H7 (cell line): ENCODE results near the gene SDCCAG8. TPM values are rescaled to one million over a fixed set of nuclear protein-coding genes. Genes with fewer than 3 reads are reported as not detected.

Experiments
- DNase-seq: peaks from one replicate; pipeline ENCODE4 v3.0.0; 2012
- H3K27me3 ChIP-seq: 2 replicates; pipeline ENCODE4 v1.6.0; 2011; ENCODE audit warnings: mild to moderate bottlenecking, low read length; ENCODE audit not compliant: control insufficient read depth, insufficient read depth
- H3K36me3 ChIP-seq: replicated peaks from 2 replicates; pipeline ENCODE4 v1.5.1; 2011; ENCODE audit warnings: low read length; ENCODE audit not compliant: control insufficient read depth, insufficient read depth
- H3K4me3 ChIP-seq: 2 replicates; pipeline ENCODE4 v1.5.1; 2011; ENCODE audit warnings: low read depth, mild to moderate bottlenecking, control low read depth, low read length, moderate library complexity; ENCODE audit not compliant: insufficient read depth
- total RNA-seq: library from RNA; depleted of rRNA; stranded (reverse); fragments of >200 nt; shearing (Covaris generic); gene quantifications from 2 replicates; pipeline ENCODE4 v1.2.3, GENCODE V29; 2014

Gene SDCCAG8
- total RNA-seq, 1 experiment from 2014 or later: 145 TPM

DNA sequence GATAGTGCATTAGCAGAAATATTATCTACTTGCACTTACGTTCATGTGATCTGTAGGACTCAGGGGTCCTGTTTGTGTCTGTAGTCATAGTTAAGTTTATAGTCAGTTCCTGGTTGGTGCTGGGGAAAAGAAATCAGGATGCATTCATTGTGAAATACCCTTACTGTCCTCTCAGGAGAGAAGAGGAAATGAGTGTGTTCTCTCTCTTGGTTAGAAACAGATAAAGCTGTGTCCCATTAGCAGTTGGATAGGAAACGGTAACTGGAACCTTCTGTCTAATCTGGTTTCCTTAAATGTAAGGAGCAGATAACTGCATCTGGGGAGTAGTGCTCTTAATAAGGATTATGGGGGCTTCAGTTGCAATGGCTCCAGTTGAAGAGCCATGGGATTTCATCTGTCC is 8.9 kb downstream of the SDCCAG8 start:
- H3K27me3 ChIP-seq: no peaks in the 10 kb centered on the region
- H3K36me3 ChIP-seq: no peaks in the 10 kb centered on the region
- no peak overlapping the region for H3K4me3 ChIP-seq
- no peak for DNase-seq

DNA sequence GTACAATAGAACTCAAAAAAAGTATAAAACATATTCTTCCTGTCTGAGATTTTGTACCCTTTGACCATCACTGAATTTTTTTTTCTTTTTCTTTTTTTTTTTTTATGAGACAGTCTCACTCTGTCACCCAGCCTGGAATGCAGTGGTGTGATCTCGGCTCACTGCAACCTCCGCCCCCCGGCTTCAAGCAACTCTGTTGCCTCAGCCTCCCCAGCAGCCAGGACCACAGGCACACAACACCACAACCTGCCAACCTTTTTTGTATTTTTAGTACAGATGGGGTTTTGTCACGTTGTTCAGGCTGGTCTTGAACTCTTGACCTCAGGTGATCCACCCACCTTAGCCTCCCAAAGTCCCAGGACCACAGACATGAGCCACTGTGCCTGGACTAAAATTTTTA is 10.4 kb downstream of the SDCCAG8 start:
- no peaks in the 10 kb centered on the region for H3K36me3 ChIP-seq
- no peak for DNase-seq
- no peak overlapping the region for H3K4me3 ChIP-seq
- no peaks in the 10 kb centered on the region for H3K27me3 ChIP-seq

DNA sequence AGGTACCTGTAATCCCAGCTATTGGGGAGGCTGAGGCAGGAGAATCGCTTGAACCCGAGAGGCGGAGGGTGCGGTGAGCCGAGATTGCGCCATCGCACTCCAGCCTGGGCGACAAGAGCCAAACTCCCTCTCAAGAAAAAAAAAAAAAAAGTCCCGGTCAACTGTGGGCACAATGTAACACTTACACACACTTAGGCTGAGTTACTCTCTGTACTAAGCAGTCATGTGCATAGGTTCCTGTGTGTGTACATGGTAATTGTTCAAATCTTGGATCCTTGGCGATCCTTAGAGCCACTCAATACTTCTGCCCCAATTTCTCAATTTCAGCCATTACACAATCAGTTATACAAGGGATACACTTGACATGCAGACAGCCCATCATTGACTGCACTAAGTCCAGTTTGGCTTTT is 11.6 kb downstream of the SDCCAG8 start:
- no peaks in the 10 kb centered on the region for H3K27me3 ChIP-seq
- no peaks in the 10 kb centered on the region for H3K36me3 ChIP-seq
- H3K4me3 ChIP-seq: no peak overlapping the region
- DNase-seq: no peak

DNA sequence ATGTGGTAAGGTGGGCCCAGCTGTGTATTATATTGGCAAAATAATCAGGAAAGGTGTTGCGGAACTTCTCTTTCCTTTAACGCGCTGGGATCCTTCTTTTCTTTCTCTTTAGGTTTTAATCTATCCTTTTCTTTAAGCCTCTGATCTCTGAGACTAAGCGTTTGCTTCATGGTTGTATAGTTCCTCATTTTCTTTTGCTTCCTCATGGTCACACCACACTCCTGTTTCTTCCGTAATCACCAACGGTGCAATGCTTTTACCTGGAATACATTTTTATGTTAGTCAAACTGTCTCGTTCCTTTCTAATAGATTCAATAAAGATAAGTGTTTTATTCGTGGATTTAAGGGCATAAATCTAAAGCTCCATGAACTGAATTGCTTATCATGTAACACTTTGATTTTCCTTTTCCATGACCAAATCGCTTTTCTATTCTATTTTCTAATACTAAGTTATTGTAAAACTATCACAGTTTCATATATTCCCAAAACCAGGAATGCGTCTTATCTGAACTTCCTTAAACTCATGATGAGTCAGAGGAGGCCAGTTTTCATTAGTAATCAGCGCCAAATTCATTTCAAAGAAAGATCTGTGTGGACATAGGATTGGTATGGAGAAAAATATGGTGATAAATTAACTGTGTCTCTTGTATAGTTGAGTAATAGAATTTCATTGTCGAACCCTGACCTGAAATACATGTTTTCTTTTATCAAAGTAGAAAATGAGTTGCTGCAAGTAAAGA is 12.2 kb downstream of the SDCCAG8 start:
- Histone ChIP-seq H3K4me3 (no peak overlapping the region), H3K27me3 (no peaks in the 10 kb centered on the region), H3K36me3 (no peaks in the 10 kb centered on the region)
- no peak for DNase-seq

DNA sequence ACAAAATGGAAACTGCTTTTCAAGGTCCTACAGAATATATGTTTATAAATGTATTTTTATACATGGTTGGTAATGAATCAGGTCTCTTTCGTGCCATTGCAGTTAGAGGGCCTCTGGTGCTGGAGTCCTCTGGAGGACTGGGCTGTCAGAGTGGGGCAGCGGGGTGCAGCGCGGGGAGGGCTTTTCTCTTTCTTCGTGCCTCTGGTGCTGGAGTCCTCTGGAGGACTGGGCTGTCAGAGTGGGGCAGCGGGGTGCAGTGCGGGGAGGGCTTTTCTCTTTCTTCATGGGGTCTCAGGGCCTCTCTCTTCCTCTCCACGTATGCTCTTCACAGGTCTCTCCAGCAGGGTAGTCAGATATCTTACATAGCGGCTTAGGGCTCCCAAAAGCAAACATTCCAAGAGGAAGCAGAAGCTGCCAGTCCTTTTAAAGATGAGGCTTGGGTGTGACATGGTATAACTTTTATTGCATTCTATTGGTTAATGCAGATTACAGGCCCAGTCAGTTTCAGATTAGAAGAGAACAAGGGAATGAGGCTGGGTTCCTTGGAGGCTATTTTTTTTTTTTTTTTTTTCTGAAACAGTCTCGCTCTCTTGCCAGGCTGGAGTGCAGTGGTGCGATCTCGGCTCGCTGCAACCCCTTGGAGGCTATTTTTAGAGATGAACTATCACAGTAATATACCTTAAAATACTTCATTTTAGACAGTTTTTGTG is 13.1 kb downstream of the SDCCAG8 start:
- DNase-seq: peak; percentile 46
- Histone ChIP-seq H3K36me3 (no peaks in the 10 kb centered on the region), H3K4me3 (no peak overlapping the region), H3K27me3 (no peaks in the 10 kb centered on the region)

DNA sequence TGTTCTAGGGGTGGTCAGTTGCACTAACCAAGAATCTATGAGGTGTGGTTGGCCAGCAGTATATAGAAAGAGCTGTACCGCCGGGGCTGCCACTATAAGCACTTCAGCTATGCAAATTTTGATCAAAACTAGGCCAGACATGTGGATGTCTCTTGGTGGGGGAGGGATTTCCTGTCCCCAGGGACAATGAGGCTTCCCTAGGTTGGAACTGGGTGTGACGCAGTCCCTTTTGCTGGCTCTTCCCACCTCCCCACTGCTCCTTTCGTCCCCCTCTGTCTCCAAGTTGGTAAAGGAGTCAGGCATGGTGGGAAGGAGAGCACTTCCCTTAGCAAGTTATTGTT is 13.6 kb downstream of the SDCCAG8 start:
- DNase-seq: no peak
- no peaks in the 10 kb centered on the region for H3K27me3 ChIP-seq
- H3K4me3 ChIP-seq: no peak overlapping the region
- H3K36me3 ChIP-seq: no peaks in the 10 kb centered on the region

DNA sequence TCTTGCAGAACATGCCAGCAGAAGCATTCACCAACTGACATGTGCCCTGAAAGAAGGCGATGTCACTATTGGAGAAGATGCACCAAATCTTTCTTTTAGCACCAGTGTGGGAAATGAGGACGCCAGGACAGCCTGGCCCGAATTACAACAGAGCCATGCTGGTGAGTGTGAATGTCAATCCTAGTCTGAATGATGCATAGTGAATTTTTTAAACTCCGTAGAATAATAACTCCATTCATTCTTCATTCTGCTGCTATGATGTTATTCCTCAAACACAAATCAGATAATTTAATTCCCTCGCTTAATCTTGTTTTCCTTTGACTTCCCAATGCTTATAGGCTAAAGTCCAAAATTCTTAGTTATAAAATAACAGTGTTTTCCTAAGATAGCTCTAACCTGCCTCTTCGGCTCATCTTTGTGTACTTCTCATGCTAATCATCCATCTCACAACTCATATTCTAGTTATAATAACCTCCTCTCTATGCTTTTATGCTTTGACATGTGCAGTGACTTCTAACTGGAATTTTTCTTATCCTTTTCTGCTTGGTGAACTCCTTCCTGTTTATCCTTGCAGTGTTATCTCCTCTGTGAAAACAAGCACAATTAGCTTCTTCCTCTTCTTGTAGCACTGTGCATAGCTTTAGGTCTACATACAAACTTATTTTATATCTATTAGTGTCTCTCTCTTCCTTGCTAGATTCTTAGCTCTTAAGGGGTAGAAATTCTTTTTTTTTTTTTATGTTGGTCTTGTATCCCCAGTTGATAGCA is 14.4 kb downstream of the SDCCAG8 start:
- Histone ChIP-seq H3K4me3 (no peak overlapping the region), H3K27me3 (no peaks in the 10 kb centered on the region), H3K36me3 (no peaks in the 10 kb centered on the region)
- DNase-seq: no peak

DNA sequence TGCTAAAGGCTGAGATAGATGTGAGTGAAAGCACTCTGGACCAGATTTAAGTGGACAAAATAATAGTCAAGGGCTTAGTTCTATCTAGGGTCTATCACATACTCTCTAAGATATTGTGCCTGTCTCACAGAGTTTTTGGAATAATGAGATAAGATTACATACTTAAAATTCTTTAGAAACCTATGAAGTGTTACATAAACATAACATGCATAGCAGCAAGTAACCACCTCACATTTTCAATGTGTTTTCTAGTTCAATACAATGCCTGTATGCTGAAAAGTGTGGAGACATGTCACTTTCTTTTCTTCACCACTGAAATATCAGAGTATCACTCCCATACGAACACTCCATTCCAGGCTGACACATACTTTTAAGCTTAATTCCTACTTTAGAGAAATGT is 16.2 kb downstream of the SDCCAG8 start:
- H3K36me3 ChIP-seq: no peaks in the 10 kb centered on the region
- DNase-seq: no peak
- no peaks in the 10 kb centered on the region for H3K27me3 ChIP-seq
- H3K4me3 ChIP-seq: no peak overlapping the region

DNA sequence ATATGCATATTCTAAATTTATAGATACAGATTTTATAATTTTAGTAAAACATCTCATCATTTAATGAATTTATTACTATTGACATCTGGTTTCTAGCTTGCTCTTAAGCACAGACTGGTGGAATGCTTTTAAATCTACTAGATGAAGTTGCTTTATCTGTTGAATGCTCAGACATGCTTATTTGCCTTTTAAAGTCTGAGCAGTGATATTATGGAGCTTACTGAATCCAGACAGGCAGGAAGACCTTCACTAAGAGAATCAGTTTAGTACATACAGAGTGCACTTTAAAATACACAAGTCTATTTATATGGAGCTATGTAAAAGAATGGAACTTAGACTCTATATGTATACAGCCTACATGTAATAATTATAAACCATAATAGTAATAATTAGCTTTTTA is 16.6 kb downstream of the SDCCAG8 start:
- H3K36me3 ChIP-seq: no peaks in the 10 kb centered on the region
- DNase-seq: no peak
- H3K27me3 ChIP-seq: no peaks in the 10 kb centered on the region
- no peak overlapping the region for H3K4me3 ChIP-seq

DNA sequence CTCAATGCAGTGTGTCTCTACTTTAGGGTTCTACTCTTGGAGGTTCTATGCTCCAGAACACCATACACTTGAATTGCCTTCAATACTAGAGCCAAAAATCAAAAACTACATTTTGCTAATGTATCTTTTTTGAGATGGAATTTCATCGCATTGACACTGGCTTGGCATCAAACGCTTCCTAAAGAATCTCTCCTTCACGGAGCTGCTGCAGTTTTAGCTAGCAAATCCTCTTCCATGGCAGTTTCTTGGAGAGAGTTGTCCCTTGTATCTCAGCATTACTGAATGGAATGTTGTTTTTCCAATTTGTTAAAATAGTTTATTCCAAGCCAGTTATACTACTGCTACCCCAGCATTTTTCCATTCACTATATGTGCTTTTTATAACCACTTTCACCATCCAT is 17.7 kb downstream of the SDCCAG8 start:
- no peak for DNase-seq
- H3K36me3 ChIP-seq: no peaks in the 10 kb centered on the region
- H3K27me3 ChIP-seq: no peaks in the 10 kb centered on the region
- H3K4me3 ChIP-seq: no peak overlapping the region

DNA sequence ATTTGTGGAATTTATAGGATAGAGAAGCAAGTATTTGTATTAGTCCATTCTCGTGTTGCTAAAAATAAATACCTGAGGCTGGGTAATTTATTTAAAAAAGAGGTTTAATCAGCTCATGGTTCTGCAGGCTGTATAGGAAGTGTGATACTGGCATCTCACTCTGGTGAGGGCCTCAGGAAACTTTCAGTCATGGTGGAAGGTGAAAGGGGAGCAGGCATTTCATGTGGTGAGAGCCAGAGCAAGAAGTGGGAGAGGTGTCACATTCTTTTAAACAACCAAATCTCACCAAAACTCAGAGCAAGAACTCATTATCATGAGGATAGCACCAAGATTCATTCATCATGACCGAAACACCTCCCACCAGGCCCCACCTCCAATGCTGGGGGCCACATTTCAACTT is 18.1 kb downstream of the SDCCAG8 start:
- H3K27me3 ChIP-seq: no peaks in the 10 kb centered on the region
- no peak for DNase-seq
- no peaks in the 10 kb centered on the region for H3K36me3 ChIP-seq
- no peak overlapping the region for H3K4me3 ChIP-seq

DNA sequence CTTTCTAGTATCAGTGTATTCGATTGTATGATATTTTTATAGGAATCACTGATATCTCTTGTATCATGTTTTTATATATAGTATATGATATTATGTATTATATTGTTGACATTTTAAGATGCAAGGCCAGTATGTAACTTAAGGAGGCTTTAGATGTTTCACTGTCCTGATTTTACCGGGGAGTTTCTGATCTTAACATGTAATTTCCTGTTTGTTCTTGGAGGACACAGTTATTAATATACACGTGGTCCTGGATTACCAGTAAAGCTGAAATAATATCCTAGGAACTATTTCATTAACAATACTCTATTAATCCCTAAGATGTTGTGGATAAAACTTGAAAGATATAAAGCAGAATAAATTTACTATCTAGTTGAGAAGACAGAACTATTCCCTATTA is 19.5 kb downstream of the SDCCAG8 start:
- DNase-seq: no peak
- Histone ChIP-seq H3K36me3 (no peaks in the 10 kb centered on the region), H3K27me3 (no peaks in the 10 kb centered on the region), H3K4me3 (no peak overlapping the region)

DNA sequence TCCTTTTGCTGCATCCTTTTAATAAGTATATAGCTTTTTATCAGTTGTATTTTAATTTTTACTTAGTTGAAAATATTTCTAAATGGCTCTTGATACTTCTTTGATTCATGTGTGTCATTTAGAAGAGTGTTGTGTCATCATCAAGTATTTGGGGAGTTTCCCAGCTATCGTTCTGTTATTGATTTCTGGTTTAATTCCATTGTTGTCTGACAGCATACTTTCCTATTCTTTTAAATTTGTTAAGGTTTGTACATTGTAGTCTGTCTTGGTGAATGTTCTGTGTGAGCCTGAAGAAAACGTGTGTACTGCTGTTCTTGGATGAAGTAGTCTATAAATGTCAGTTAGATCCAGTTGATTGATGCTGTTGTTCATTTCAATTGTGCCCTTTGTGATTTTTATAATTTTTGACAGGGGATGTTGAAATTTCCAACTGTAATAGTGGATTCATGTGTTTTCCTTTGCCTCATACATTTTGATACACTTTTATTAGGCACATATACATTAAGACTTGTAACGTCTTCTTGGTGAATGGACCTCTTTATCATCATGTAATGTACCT is 24.8 kb downstream of the SDCCAG8 start:
- no peak for DNase-seq
- H3K4me3 ChIP-seq: no peak overlapping the region
- H3K36me3 ChIP-seq: no peaks in the 10 kb centered on the region
- no peaks in the 10 kb centered on the region for H3K27me3 ChIP-seq

DNA sequence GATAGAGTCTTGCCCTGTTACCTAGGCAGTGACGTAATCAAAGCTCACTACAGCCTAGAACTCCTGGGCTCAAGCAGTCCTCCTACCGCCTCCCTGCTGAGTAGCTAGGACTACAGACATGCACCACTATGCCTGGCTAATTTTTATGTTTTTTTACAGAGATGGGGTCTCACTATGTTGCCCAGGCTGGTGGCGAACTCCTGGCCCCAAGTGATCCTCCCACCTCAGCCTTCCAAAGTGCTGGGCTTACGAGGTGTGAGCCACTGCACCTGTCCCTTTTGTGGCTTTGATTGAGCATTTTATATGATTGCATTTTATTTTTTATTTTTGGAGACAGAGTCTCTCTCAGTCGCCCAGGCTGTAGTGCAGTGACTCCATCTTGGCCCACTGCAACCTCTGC is 25.8 kb downstream of the SDCCAG8 start:
- H3K27me3 ChIP-seq: no peaks in the 10 kb centered on the region
- DNase-seq: no peak
- H3K4me3 ChIP-seq: no peak overlapping the region
- H3K36me3 ChIP-seq: no peaks in the 10 kb centered on the region
